Measurements from ENCODE around the gene ASCC3.

The ASCC3 gene

DNA sequence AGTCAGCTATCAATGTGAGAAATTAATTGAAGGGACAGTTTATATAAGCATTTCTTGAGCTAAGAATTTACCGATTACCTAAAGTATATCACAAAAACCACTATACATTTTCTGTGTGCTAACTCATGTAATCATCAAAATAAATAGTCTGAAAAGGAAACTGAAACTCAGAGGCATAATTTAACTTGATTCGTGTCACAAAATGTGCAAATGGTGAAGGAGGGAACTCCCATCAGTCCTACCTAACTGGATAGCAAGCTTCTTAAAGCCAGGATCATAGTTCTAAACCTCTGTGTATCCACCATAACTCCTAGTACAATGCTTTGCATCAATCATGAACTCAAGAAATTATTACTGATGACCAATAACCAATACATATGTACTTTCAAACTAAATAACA lies 91.0 kb downstream of the ASCC3 start:
- no peak overlapping the region for H3K4me3 ChIP-seq (ENCODE audit: low read length)
- TF ChIP-seq, protein P1, sequence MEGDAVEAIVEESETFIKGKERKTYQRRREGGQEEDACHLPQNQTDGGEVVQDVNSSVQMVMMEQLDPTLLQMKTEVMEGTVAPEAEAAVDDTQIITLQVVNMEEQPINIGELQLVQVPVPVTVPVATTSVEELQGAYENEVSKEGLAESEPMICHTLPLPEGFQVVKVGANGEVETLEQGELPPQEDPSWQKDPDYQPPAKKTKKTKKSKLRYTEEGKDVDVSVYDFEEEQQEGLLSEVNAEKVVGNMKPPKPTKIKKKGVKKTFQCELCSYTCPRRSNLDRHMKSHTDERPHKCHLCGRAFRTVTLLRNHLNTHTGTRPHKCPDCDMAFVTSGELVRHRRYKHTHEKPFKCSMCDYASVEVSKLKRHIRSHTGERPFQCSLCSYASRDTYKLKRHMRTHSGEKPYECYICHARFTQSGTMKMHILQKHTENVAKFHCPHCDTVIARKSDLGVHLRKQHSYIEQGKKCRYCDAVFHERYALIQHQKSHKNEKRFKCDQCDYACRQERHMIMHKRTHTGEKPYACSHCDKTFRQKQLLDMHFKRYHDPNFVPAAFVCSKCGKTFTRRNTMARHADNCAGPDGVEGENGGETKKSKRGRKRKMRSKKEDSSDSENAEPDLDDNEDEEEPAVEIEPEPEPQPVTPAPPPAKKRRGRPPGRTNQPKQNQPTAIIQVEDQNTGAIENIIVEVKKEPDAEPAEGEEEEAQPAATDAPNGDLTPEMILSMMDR (conservative IDR thresholded peaks at IDR 0.05; ENCODE audit: low read depth, low read length): no peak
- no peak for DNase-seq (ENCODE audit: low read depth)

DNA sequence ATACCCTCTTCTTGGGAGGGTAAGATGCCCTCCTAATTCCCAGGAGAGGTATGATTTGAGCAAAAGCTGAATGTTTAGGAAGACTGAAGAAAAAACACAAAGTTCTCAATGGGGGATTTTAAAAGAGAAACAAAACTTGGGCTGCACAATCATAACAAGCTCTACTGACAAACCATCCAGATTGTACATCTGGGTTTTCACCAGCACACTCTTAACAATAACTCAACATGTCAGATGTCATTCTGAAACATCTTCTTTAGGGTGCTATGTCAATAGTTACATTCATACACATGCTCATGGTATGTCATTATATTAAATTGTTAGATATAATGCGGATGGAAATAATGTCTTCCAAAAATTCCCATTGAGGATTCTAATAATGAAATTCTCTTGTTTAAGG lies 95.1 kb downstream of the ASCC3 start:
- DNase-seq (ENCODE audit: low read depth): no peak
- H3K4me3 ChIP-seq (ENCODE audit: low read length): no peak overlapping the region
- TF ChIP-seq, protein P1 (conservative IDR thresholded peaks at IDR 0.05; ENCODE audit: low read depth, low read length): no peak

DNA sequence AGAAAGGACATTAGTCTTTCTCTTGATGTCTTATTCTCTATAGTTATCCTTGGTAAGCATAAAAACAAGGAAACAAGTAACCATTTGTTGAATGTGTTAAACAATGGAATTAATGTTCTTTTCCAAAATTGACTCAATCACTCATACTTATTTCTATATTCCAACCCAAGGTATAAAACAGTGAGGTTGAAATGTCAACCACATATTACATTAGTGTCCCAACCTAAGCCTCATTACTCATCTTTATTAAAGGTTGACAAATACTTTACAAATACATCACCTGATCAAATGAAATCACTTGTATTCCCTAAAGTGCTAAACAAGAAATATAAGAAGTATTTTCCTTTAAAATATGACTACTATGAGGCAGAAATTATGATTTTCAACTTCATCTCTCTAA lies 100.5 kb downstream of the ASCC3 start:
- no peak for DNase-seq (ENCODE audit: low read depth)
- TF ChIP-seq, protein P1 (conservative IDR thresholded peaks at IDR 0.05; ENCODE audit: low read depth, low read length): no peak
- no peak overlapping the region for H3K4me3 ChIP-seq (ENCODE audit: low read length)

DNA sequence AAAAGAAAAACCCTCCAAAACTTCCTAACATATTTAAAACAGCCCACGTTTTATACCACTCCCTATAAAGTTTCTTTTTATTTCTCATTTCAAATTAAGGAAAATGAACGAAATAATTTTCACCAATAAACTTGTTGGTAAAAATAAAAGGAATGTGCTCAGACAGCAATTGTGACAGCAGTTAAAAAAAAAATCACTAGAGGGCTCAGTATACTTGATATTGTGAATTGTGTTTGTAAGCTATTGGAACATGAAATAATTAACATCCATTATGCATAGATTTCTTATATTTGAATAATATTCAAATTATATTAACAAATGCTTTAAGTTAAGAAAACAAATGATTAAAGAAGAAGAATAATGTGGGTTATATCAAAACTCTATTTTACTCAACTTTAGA lies 105.5 kb downstream of the ASCC3 start:
- no peak overlapping the region for H3K4me3 ChIP-seq (ENCODE audit: low read length)
- no peak for DNase-seq (ENCODE audit: low read depth)
- TF ChIP-seq, protein P1 (conservative IDR thresholded peaks at IDR 0.05; ENCODE audit: low read depth, low read length): peak; percentile 14

DNA sequence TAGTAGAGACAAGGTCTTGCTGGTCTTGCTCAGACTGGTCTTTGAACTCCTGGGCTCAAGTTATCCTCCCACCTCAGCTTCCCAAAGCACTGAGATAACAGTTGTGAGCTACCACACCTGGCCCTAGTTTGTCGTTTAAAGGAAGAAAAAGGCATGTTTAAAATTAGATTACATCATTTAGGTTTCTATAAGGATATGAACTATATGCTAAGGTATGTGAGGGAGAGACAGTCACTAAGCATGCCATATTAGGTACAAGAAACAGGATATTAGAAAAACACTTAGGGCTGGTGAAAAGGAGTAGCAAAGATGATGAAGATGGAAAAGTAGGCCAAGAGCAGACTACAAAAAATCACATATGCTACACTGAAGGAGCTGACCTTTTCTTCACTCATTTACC lies 106.4 kb downstream of the ASCC3 start:
- TF ChIP-seq, protein P1 (conservative IDR thresholded peaks at IDR 0.05; ENCODE audit: low read depth, low read length): no peak
- no peak for DNase-seq (ENCODE audit: low read depth)
- no peak overlapping the region for H3K4me3 ChIP-seq (ENCODE audit: low read length)

DNA sequence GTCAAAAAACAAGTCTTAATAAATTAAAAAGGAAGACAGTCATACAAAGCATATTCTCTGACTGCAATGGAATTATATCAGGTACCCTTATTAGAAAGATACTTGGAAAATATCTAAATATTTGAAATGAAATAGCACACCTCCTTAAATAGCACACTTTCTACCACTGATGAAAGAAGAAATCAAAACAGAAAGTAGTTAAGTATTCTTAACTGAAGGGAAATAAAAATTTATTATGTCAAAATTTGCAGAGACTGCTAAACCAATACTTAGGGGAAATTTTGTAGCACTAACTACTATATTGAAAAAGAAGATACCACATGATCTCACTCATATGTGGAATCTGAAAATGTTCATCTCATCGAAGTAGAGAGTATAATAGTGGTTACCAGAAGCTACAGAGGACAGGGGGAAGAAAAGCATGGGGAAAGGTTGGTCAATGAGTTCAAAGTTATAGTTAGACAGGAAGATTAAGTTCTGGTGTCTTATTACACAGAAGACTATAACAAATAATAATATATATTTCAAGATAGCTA lies 112.2 kb downstream of the ASCC3 start:
- H3K4me3 ChIP-seq (ENCODE audit: low read length): no peak overlapping the region
- no peak for DNase-seq (ENCODE audit: low read depth)
- TF ChIP-seq, protein P1 (conservative IDR thresholded peaks at IDR 0.05; ENCODE audit: low read depth, low read length): no peak

DNA sequence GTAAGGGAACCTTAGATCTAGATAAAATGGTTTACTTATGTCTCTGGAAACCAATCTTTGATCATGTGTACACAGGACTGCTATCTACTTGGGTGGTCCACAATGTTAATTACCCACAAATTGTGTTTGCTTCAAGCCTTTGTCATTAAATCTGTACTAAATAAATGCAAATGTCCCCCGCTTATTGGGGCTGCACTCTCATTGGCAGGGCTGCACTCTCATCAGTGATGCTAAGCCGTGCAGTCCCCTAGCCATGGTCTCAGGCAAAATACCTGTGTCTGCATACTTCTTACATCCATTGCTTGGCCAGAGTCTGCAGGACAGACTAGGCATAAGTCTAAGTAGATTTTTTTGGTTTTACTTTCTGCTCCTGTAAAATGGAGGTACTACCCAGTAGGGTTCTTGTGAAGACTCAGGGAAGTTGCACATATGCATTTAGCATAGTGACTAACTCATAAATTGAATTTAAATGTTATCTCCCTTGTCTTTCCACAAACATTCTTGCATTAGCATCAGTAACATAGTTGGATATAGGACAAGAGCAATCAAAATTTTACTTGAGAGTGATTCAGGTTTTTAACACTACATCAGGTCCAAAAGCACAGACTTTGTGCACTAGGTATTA lies 117.4 kb downstream of the ASCC3 start:
- no peak for DNase-seq (ENCODE audit: low read depth)
- TF ChIP-seq, protein P1 (conservative IDR thresholded peaks at IDR 0.05; ENCODE audit: low read depth, low read length): no peak
- H3K4me3 ChIP-seq (ENCODE audit: low read length): no peak overlapping the region
